Natural killer cell treated with Interleukin-12 subunit alpha and Interleukin-12 subunit beta and Interleukin-15 and Interleukin-18, amount 100 ng/mL, for 72 hours (primary cell): Measurements from ENCODE around the gene DDX19B. TPM values are rescaled to one million over a fixed set of nuclear protein-coding genes. Genes with fewer than 3 reads are reported as not detected.
A peak's percentile ranks its signal among the peaks of the same experiment; 100 is the strongest.
"Not testable (repeated sequence)": the region's sequence is repeated elsewhere in the genome, so short reads cannot be mapped to it uniquely, and the experiment has no call there.

ENCODE experiments used
- ATAC-seq, 2 donors: fragments of 150-1000 bp; cut with Tn5 transposase in 1 of 2; sonication (Bioruptor Pico), chemical (Tn5 transposase) in 1 of 2; 2 replicates each; pipeline ENCODE4 v1.10.0; 2021
- DNase-seq: peaks from one replicate; pipeline ENCODE4 v3.0.0; 2022; ENCODE audit warnings: low spot score
- H3K27ac Mint-ChIP-seq, 2 donors: 1 replicate in 1 of 2; 2 replicates in 1 of 2; pipeline ENCODE4 v1.8.0; 2022; ENCODE audit warnings: mixed read lengths in 2 of 2, mild to moderate bottlenecking in 1 of 2, moderate library complexity in 1 of 2
- H3K27me3 Mint-ChIP-seq, 2 donors: 1 replicate in 1 of 2; 2 replicates in 1 of 2; pipeline ENCODE4 v1.8.0; 2022; ENCODE audit warnings: mixed read lengths in 2 of 2
- H3K36me3 Mint-ChIP-seq: one replicate; pipeline ENCODE4 v1.8.0; 2022; ENCODE audit warnings: mixed read lengths
- H3K4me1 Mint-ChIP-seq, 2 donors: 1 replicate in 1 of 2; 2 replicates in 1 of 2; pipeline ENCODE4 v1.8.0; 2022; ENCODE audit warnings: low read depth in 2 of 2, mixed read lengths in 2 of 2, mild to moderate bottlenecking in 1 of 2
- H3K4me3 Mint-ChIP-seq: one replicate; pipeline ENCODE4 v1.8.0; 2022; ENCODE audit warnings: mixed read lengths
- H3K9me3 Mint-ChIP-seq: 2 replicates; pipeline ENCODE4 v1.8.0; 2022; ENCODE audit warnings: mixed read lengths
- total RNA-seq, 2 donors: library from RNA; stranded (reverse); gene quantifications; one replicate each; pipeline ENCODE4 v1.2.3, GENCODE V29; 2022

Gene DDX19B
- total RNA-seq, 2 donors from 2014 or later, result 34.6 to 42.3 TPM

- DNase-seq, result no peak
- Mint-ChIP-seq H3K4me3 (peak overlapping the region; percentile 87), H3K36me3 (peaks cover 25% of the 10 kb centered on the region)
Measured at GRCh38 chr16:70301121-70301520, 2.1 kb downstream of the DDX19B start.

GRCh38 chr16:70302745-70303144, 3.8 kb downstream of the DDX19B start:
- Mint-ChIP-seq H3K27me3 (no peaks in the 10 kb centered on the region), H3K27ac (peak overlapping the region in 1 of 2 donors; percentile 99), H3K4me1 (peaks cover 26 to 44% of the 10 kb centered on the region in 2 donors), H3K4me3 (no peak overlapping the region), H3K36me3 (peaks cover 25% of the 10 kb centered on the region), H3K9me3 (peaks cover 3% of the 10 kb centered on the region)
- DNase-seq (no peak), ATAC-seq (no peak)

More at GRCh38 chr16:70301121-70301520, 2.1 kb downstream of the DDX19B start:
- no peak for ATAC-seq
- Mint-ChIP-seq H3K27ac (peak overlapping the region; percentile 91 to 99), H3K9me3 (peaks cover 3% of the 10 kb centered on the region), H3K4me1 (peaks cover 26 to 44% of the 10 kb centered on the region in 2 donors), H3K27me3 (no peaks in the 10 kb centered on the region)

GRCh38 chr16:70304892-70305448, 6.0 kb downstream of the DDX19B start:
- ATAC-seq, result peak in 1 of 2 donors; percentile 71
- peak overlapping the region; percentile 33 to 46 for H3K27ac Mint-ChIP-seq

GRCh38 chr16:70306880-70307279, 7.9 kb downstream of the DDX19B start:
- DNase-seq (no peak), ATAC-seq (no peak)
- Mint-ChIP-seq H3K4me1 (peaks cover 12 to 16% of the 10 kb centered on the region in 2 donors), H3K9me3 (no peaks in the 10 kb centered on the region), H3K27ac (no peak overlapping the region), H3K4me3 (no peak overlapping the region), H3K27me3 (no peaks in the 10 kb centered on the region), H3K36me3 (peaks cover 10% of the 10 kb centered on the region)

More at GRCh38 chr16:70304892-70305448, 6.0 kb downstream of the DDX19B start:
- H3K36me3 Mint-ChIP-seq, result peaks cover 25% of the 10 kb centered on the region
- H3K9me3 Mint-ChIP-seq, result peaks cover 3% of the 10 kb centered on the region
- peak overlapping the region; percentile 47 for H3K4me3 Mint-ChIP-seq
- no peak for DNase-seq
- peaks cover 18 to 32% of the 10 kb centered on the region in 2 donors for H3K4me1 Mint-ChIP-seq
- H3K27me3 Mint-ChIP-seq, result no peaks in the 10 kb centered on the region

- H3K4me1 Mint-ChIP-seq, result peaks cover 9 to 10% of the 10 kb centered on the region in 2 donors
- not testable (repeated sequence) for H3K4me3 Mint-ChIP-seq, ATAC-seq, H3K27me3 Mint-ChIP-seq, H3K9me3 Mint-ChIP-seq, H3K36me3 Mint-ChIP-seq, H3K27ac Mint-ChIP-seq, DNase-seq
Measured at GRCh38 chr16:70307726-70308125, 8.7 kb downstream of the DDX19B start.

GRCh38 chr16:70320121-70320520, 21.1 kb downstream of the DDX19B start:
- DNase-seq (no peak), ATAC-seq (no peak)
- Mint-ChIP-seq H3K4me1 (no peaks in the 10 kb centered on the region), H3K9me3 (no peaks in the 10 kb centered on the region), H3K27me3 (no peaks in the 10 kb centered on the region), H3K4me3 (no peak overlapping the region), H3K27ac (no peak overlapping the region), H3K36me3 (no peaks in the 10 kb centered on the region)

GRCh38 chr16:70324998-70325747, 26.2 kb downstream of the DDX19B start:
- H3K27ac Mint-ChIP-seq, result no peak overlapping the region
- no peaks in the 10 kb centered on the region for H3K9me3 Mint-ChIP-seq
- peaks cover 8% of the 10 kb centered on the region for H3K36me3 Mint-ChIP-seq
- H3K4me1 Mint-ChIP-seq, result no peaks in the 10 kb centered on the region
- DNase-seq (no peak), ATAC-seq (no peak)
- no peak overlapping the region for H3K4me3 Mint-ChIP-seq
- no peaks in the 10 kb centered on the region for H3K27me3 Mint-ChIP-seq

GRCh38 chr16:70331091-70331490, 32.1 kb downstream of the DDX19B start:
- no peaks in the 10 kb centered on the region for H3K27me3 Mint-ChIP-seq
- ATAC-seq (no peak), DNase-seq (no peak)
- H3K36me3 Mint-ChIP-seq, result no peaks in the 10 kb centered on the region
- H3K4me3 Mint-ChIP-seq, result no peak overlapping the region
- H3K4me1 Mint-ChIP-seq, result no peaks in the 10 kb centered on the region
- no peak overlapping the region for H3K27ac Mint-ChIP-seq
- H3K9me3 Mint-ChIP-seq, result no peaks in the 10 kb centered on the region

- DNase-seq (no peak), ATAC-seq (no peak)
- Mint-ChIP-seq H3K27me3 (no peaks in the 10 kb centered on the region), H3K36me3 (no peaks in the 10 kb centered on the region), H3K27ac (no peak overlapping the region), H3K4me3 (no peak overlapping the region), H3K9me3 (no peaks in the 10 kb centered on the region), H3K4me1 (no peaks in the 10 kb centered on the region)
Measured at GRCh38 chr16:70331588-70332358, 32.8 kb downstream of the DDX19B start.

GRCh38 chr16:70332728-70333127, 33.7 kb downstream of the DDX19B start:
- not testable (repeated sequence) for H3K4me1 Mint-ChIP-seq, H3K27me3 Mint-ChIP-seq, H3K4me3 Mint-ChIP-seq, DNase-seq, H3K9me3 Mint-ChIP-seq, H3K36me3 Mint-ChIP-seq, ATAC-seq
- peak overlapping the region in 1 of 2 donors; percentile 25 for H3K27ac Mint-ChIP-seq

- H3K27ac Mint-ChIP-seq, result no peak overlapping the region
- H3K4me1 Mint-ChIP-seq, result no peaks in the 10 kb centered on the region
- DNase-seq (no peak), ATAC-seq (no peak)
- H3K36me3 Mint-ChIP-seq, result no peaks in the 10 kb centered on the region
- H3K9me3 Mint-ChIP-seq, result no peaks in the 10 kb centered on the region
- H3K27me3 Mint-ChIP-seq, result no peaks in the 10 kb centered on the region
- H3K4me3 Mint-ChIP-seq, result no peak overlapping the region
Measured at GRCh38 chr16:70337814-70338213, 38.8 kb downstream of the DDX19B start.

GRCh38 chr16:70341600-70341999, 42.6 kb downstream of the DDX19B start:
- Mint-ChIP-seq H3K27me3 (no peaks in the 10 kb centered on the region), H3K9me3 (no peaks in the 10 kb centered on the region), H3K4me3 (no peak overlapping the region), H3K36me3 (no peaks in the 10 kb centered on the region), H3K4me1 (peaks cover 3 to 7% of the 10 kb centered on the region in 2 donors), H3K27ac (peak overlapping the region in 1 of 2 donors; percentile 72)
- DNase-seq (no peak), ATAC-seq (no peak)

GRCh38 chr16:70342016-70342415, 43.0 kb downstream of the DDX19B start:
- DNase-seq, result no peak
- Mint-ChIP-seq H3K27ac (peak overlapping the region in 1 of 2 donors; percentile 72), H3K36me3 (peaks cover under 1% of the 10 kb centered on the region), H3K4me1 (peaks cover 3 to 8% of the 10 kb centered on the region in 2 donors), H3K4me3 (no peak overlapping the region), H3K9me3 (no peaks in the 10 kb centered on the region), H3K27me3 (no peaks in the 10 kb centered on the region)
- ATAC-seq, result no peak

- no peak for DNase-seq
- H3K4me1 Mint-ChIP-seq, result peaks cover 13 to 20% of the 10 kb centered on the region in 2 donors
- H3K36me3 Mint-ChIP-seq, result peaks cover 16% of the 10 kb centered on the region
- H3K27ac Mint-ChIP-seq, result peak overlapping the region; percentile 95 to 97
- H3K4me3 Mint-ChIP-seq, result peak overlapping the region; percentile 99
- no peak for ATAC-seq
- H3K27me3 Mint-ChIP-seq, result no peaks in the 10 kb centered on the region
- H3K9me3 Mint-ChIP-seq, result no peaks in the 10 kb centered on the region
Measured at GRCh38 chr16:70345840-70346239, 46.9 kb downstream of the DDX19B start.
